GM12878 (cell line): ENCODE measurements around the gene RECQL. TPM values are rescaled to one million over a fixed set of nuclear protein-coding genes. Genes with fewer than 3 reads are reported as not detected.

Experiments used
- BCL11A ChIP-seq: IDR thresholded peaks from 2 replicates; pipeline ENCODE4 v1.6.1; 2011; ENCODE audit warnings: low read depth, low read length
- BMI1 ChIP-seq: fragments of 450-650 bp; IDR thresholded peaks from 2 replicates; pipeline ENCODE4 v1.6.1; 2016; ENCODE audit warnings: mild to moderate bottlenecking, moderate library complexity, borderline replicate concordance
- CBX3 ChIP-seq: fragments of 200-600 bp; sonication (generic); IDR thresholded peaks from 2 replicates; pipeline ENCODE4 v1.6.1; 2016; ENCODE audit warnings: low read depth, borderline replicate concordance
- E2F4 ChIP-seq: IDR thresholded peaks from 2 replicates; pipeline ENCODE4 v1.6.1; 2012; ENCODE audit warnings: low read depth, low read length, improper control_type of control experiment
- EED ChIP-seq: sonication (generic); IDR thresholded peaks from 2 replicates; pipeline ENCODE4 v1.6.1; 2016; ENCODE audit warnings: antibody characterized with exemption, low read depth
- EP300 ChIP-seq, 2 experiments: fragments of 150-350 bp in 1 of 2; IDR thresholded peaks; 2 replicates each; pipeline ENCODE4 v1.6.1; 2011 to 2012; ENCODE audit warnings: low read depth in 2 of 2, low read length in 2 of 2, borderline replicate concordance in 1 of 2, improper control_type of control experiment in 1 of 2, inconsistent platforms in 1 of 2; ENCODE audit not compliant: control insufficient read depth in 1 of 2
- ESRRA ChIP-seq: IDR thresholded peaks from 2 replicates; pipeline ENCODE4 v1.6.1; 2012; ENCODE audit warnings: mild to moderate bottlenecking, low read length, improper control_type of control experiment
- FOS ChIP-seq: IDR thresholded peaks from 3 replicates; pipeline ENCODE4 v1.6.1; 2011; ENCODE audit warnings: borderline replicate concordance; ENCODE audit not compliant: insufficient read length; ENCODE audit errors: extremely low read depth
- GATAD2B ChIP-seq: fragments of 450-650 bp; conservative IDR thresholded peaks from 2 replicates; pipeline ENCODE4 v1.6.1; 2017; ENCODE audit warnings: low read depth, mild to moderate bottlenecking, moderate library complexity
- HDAC6 ChIP-seq: fragments of 200-600 bp; sonication (generic); IDR thresholded peaks from one replicate; pipeline ENCODE4 v1.8.0; 2017; ENCODE audit warnings: antibody characterized with exemption; ENCODE audit not compliant: unreplicated experiment
- KAT2A ChIP-seq: conservative IDR thresholded peaks from 2 replicates; pipeline ENCODE4 v1.6.1; 2011; ENCODE audit warnings: low read depth, low read length; ENCODE audit not compliant: control insufficient read depth
- MAX ChIP-seq: IDR thresholded peaks from 2 replicates; pipeline ENCODE4 v1.6.1; 2012; ENCODE audit warnings: low read depth, low read length, improper control_type of control experiment
- MYB ChIP-seq: fragments of 150-350 bp; IDR thresholded peaks from 2 replicates; pipeline ENCODE4 v1.6.1; 2014; ENCODE audit warnings: mild to moderate bottlenecking, low read depth, low read length, borderline replicate concordance
- MYC ChIP-seq: IDR thresholded peaks from 2 replicates; pipeline ENCODE4 v1.6.1; 2011; ENCODE audit warnings: mild to moderate bottlenecking, low read length, moderate library complexity, inconsistent platforms; ENCODE audit not compliant: insufficient read depth, insufficient replicate concordance, insufficient read length, severe bottlenecking
- PAX8 ChIP-seq: fragments of 450-650 bp; IDR thresholded peaks from 2 replicates; pipeline ENCODE4 v1.6.1; 2017; ENCODE audit warnings: mild to moderate bottlenecking, moderate library complexity
- POLR2AphosphoS2 ChIP-seq: IDR thresholded peaks from 2 replicates; pipeline ENCODE4 v1.6.1; 2011; ENCODE audit warnings: low read depth, mild to moderate bottlenecking, low read length, improper control_type of control experiment, moderate library complexity
- RBBP5 ChIP-seq: fragments of 200-600 bp; sonication (generic); conservative IDR thresholded peaks from 2 replicates; pipeline ENCODE4 v1.6.1; 2016
- SMC3 ChIP-seq: IDR thresholded peaks from 2 replicates; pipeline ENCODE4 v1.6.1; 2011; ENCODE audit warnings: low read length, improper control_type of control experiment, borderline replicate concordance
- SREBF2 ChIP-seq: IDR thresholded peaks from 2 replicates; pipeline ENCODE4 v1.6.1; 2012; ENCODE audit warnings: mild to moderate bottlenecking, low read length
- SRF ChIP-seq, 2 experiments: IDR thresholded peaks; 2 replicates each; pipeline ENCODE4 v1.6.1; 2011; ENCODE audit warnings: low read depth in 2 of 2, low read length in 2 of 2, mild to moderate bottlenecking in 1 of 2, moderate library complexity in 1 of 2
- TBL1XR1 ChIP-seq: IDR thresholded peaks from 2 replicates; pipeline ENCODE4 v1.6.1; 2012; ENCODE audit warnings: low read depth, low read length, improper control_type of control experiment
- USF1 ChIP-seq: IDR thresholded peaks from 2 replicates; pipeline ENCODE4 v1.6.1; 2011; ENCODE audit warnings: borderline replicate concordance, low read depth, mild to moderate bottlenecking, moderate library complexity, mixed read lengths, low read length; ENCODE audit not compliant: insufficient read depth; ENCODE audit errors: extremely low read length
- ZBED1 ChIP-seq: IDR thresholded peaks from 2 replicates; pipeline ENCODE4 v1.6.1; 2016; ENCODE audit warnings: borderline replicate concordance
- ZBTB33 ChIP-seq: fragments of 450-650 bp; IDR thresholded peaks from 2 replicates; pipeline ENCODE4 v1.6.1; 2017; ENCODE audit warnings: mild to moderate bottlenecking
- ZNF207 ChIP-seq: fragments of 450-650 bp; IDR thresholded peaks from 2 replicates; pipeline ENCODE4 v1.6.1; 2014; ENCODE audit warnings: antibody characterized with exemption, mild to moderate bottlenecking, borderline replicate concordance
- ZNF274 ChIP-seq: IDR thresholded peaks from one replicate; pipeline ENCODE4 v1.8.0; 2011; ENCODE audit not compliant: insufficient read length, insufficient read depth
- ZZZ3 ChIP-seq: IDR thresholded peaks from 2 replicates; pipeline ENCODE4 v1.6.1; 2011; ENCODE audit warnings: low read depth; ENCODE audit not compliant: control insufficient read depth, insufficient read length
- polyA plus RNA-seq, 11 experiments: library from polyadenylated mRNA; depleted of rRNA in 4 of 11; unstranded in 6 of 11; stranded (reverse) in 5 of 11; fragments of >200 nt; fragmentation: Nextera tagmentation in 4 of 11; fragmentation: Illumina TruSeq in 1 of 11; extraction: Ambion mirVana in 4 of 11; extraction: Trizol in 1 of 11; gene quantifications; 1 replicate in 1 of 11; 2 replicates in 10 of 11; pipeline versions ENCODE4 v1.2.1 to v1.2.3, GENCODE V29; 2011 to 2016; ENCODE audit warnings: inconsistent platforms in 2 of 11, missing spikeins in 2 of 11, low read depth in 1 of 11
- total RNA-seq, 4 experiments: library from RNA; depleted of rRNA in 3 of 4; stranded (reverse); fragments of >200 nt in 3 of 4; fragmentation: Illumina TruSeq in 1 of 4; extraction: Trizol in 1 of 4; gene quantifications; 2 replicates each; pipeline versions ENCODE4 v1.2.1 to v1.2.3, GENCODE V29; 2013 to 2021

The RECQL gene
- total and polyA plus RNA-seq, 10 of the 15 experiments (the other 5 are each of a cell fraction or from before 2014, with no cell fraction given), result 47.4 to 130 (median 70.8) TPM

GRCh38 chr12:21501258-21502163 lies at the start of gene RECQL, which contains the start of gene GOLT1B (continued):
- TF ChIP-seq MYC (no peak), PAX8 (no peak), USF1 (no peak), GATAD2B (peak; percentile 69; the same call in 1 of the 2 replicates), MAX (peak; percentile 93), ZNF274 (no peak), ZZZ3 (no peak), ZNF207 (no peak; the same call in none of the 2 replicates), HDAC6 (no peak), MYB (no peak), ESRRA (no peak; the same call in 1 of the 2 replicates), BMI1 (no peak), POLR2AphosphoS2 (peak; percentile 82), RBBP5 (peak; percentile 60; the same call in 1 of the 2 replicates), FOS (peak; percentile 97), SRF (IDR thresholded peaks at IDR 0.05; ENCODE audit: low read depth in 2 of 2, low read length in 2 of 2) (no peak), EED (no peak; the same call in 1 of the 2 replicates), TBL1XR1 (no peak), E2F4 (peak; percentile 95), EP300 (IDR thresholded peaks at IDR 0.05; ENCODE audit: borderline replicate concordance in 1 of 2, control insufficient read depth in 1 of 2, low read depth in 2 of 2, low read length in 2 of 2) (no peak), KAT2A (no peak), CBX3 (no peak), BCL11A (0 out of 2 replicates have a peak, but pooled peaks have one; percentile 5), ZBED1 (0 out of 2 replicates have a peak, but pooled peaks have one; percentile 40), SMC3 (no peak), ZBTB33 (no peak), SREBF2 (no peak)
